ENCODE data around the gene TAF4. TPM values are rescaled to one million over a fixed set of nuclear protein-coding genes. Genes with fewer than 3 reads are reported as not detected.

TAF4 gene
- total and polyA plus RNA-seq, 2 of the 13 experiments (the other 11 are each of a cell fraction or from before 2014, with no cell fraction given), result 5.9 to 12.0 TPM

- Histone ChIP-seq H3K4me3 (replicated peaks in 1 of 3; ENCODE audit: insufficient read depth in 1 of 3, low read depth in 2 of 3, low read length in 3 of 3) (no peak overlapping the region), H3K9ac (ENCODE audit: insufficient read depth, low read depth, low read length) (no peak overlapping the region), H3K4me1 (ENCODE audit: insufficient read depth, low read length) (no peaks in the 10 kb centered on the region), H3K27me3 (ENCODE audit: control insufficient read depth in 1 of 2, insufficient read depth in 2 of 2, low read length in 2 of 2) (peaks cover 29 to 74% of the 10 kb centered on the region in 2 experiments), H3K79me2 (ENCODE audit: insufficient read depth, low read length) (no peaks in the 10 kb centered on the region), H2AFZ (ENCODE audit: low read length) (no peak overlapping the region), H3K36me3 (replicated peaks in 1 of 2; ENCODE audit: control insufficient read depth in 1 of 2, insufficient read depth in 2 of 2, low read length in 2 of 2) (no peaks in the 10 kb centered on the region), H3K4me2 (ENCODE audit: low read depth, low read length) (no peak overlapping the region), H4K20me1 (ENCODE audit: insufficient read depth, low read length) (no peaks in the 10 kb centered on the region; the same call in 1 of the 2 replicates), H3K9me3 (ENCODE audit: low read length) (no peaks in the 10 kb centered on the region), H3K27ac (ENCODE audit: extremely low read length, insufficient read depth, low read length) (no peak overlapping the region)
- FAIRE-seq (no peak), DNase-seq (ENCODE audit: low spot score) (no peak), ATAC-seq (peak; percentile 13; the same call in 1 of the 3 replicates)
- BruUV-seq (replicated peaks), result no TSS peak
- CTCF ChIA-PET (ENCODE audit: low intra/inter-chr PET ratio, low total read pairs), result no interaction called here
- in situ Hi-C loops (cut with HindIII; ENCODE audit: extremely low pct_ligation_motif_present, low pct_unique_long_range_greater_than_20kb), result no loop called here
- WGBS (ENCODE audit: low lambda C conversion rate), result 41% methylated on average over 16 of the region's 16 CpGs
- intact Hi-C loops (cut with micrococcal nuclease; ENCODE audit: unreplicated experiment), result no loop called here
- 0 out of 2 replicates have a peak, but pooled peaks have one; percentile 15 for TF ChIP-seq MYC (CRISPR knock-in tag; IDR thresholded peaks at IDR 0.05; ENCODE audit: borderline replicate concordance)
- TF ChIP-seq KDM5B (CRISPR knock-in tag; IDR thresholded peaks at IDR 0.05; ENCODE audit: borderline replicate concordance), result 0 out of 2 replicates have a peak, but pooled peaks have one; percentile 33
- TF ChIP-seq ZNF354B (CRISPR knock-in tag; IDR thresholded peaks at IDR 0.05), result no peak
- peak; percentile 26 for TF ChIP-seq TAF15 (IDR thresholded peaks at IDR 0.05; ENCODE audit: low read depth, low read length, poor library complexity, severe bottlenecking)
- POLR2A ChIA-PET, result no interaction called here
Measured at GRCh38 chr20:62097881-62098407, 32.3 kb upstream of the TAF4 start.

- Histone ChIP-seq H3K27ac (ENCODE audit: extremely low read length, insufficient read depth, low read length) (no peak overlapping the region), H2AFZ (ENCODE audit: low read length) (no peak overlapping the region), H4K20me1 (ENCODE audit: insufficient read depth, low read length) (no peaks in the 10 kb centered on the region; the same call in 1 of the 2 replicates), H3K9me3 (ENCODE audit: low read length) (no peaks in the 10 kb centered on the region), H3K4me3 (replicated peaks in 1 of 3; ENCODE audit: insufficient read depth in 1 of 3, low read depth in 2 of 3, low read length in 3 of 3) (no peak overlapping the region), H3K9ac (ENCODE audit: insufficient read depth, low read depth, low read length) (no peak overlapping the region), H3K36me3 (replicated peaks in 1 of 2; ENCODE audit: control insufficient read depth in 1 of 2, insufficient read depth in 2 of 2, low read length in 2 of 2) (no peaks in the 10 kb centered on the region), H3K4me2 (ENCODE audit: low read depth, low read length) (no peak overlapping the region), H3K4me1 (ENCODE audit: insufficient read depth, low read length) (no peaks in the 10 kb centered on the region), H3K27me3 (ENCODE audit: control insufficient read depth in 1 of 2, insufficient read depth in 2 of 2, low read length in 2 of 2) (peaks cover 24 to 74% of the 10 kb centered on the region in 2 experiments), H3K79me2 (ENCODE audit: insufficient read depth, low read length) (no peaks in the 10 kb centered on the region)
- no peak for DNase-seq (ENCODE audit: low spot score)
- in situ Hi-C loops (cut with HindIII; ENCODE audit: extremely low pct_ligation_motif_present, low pct_unique_long_range_greater_than_20kb) (no loop called here), intact Hi-C loops (cut with micrococcal nuclease; ENCODE audit: unreplicated experiment) (no loop called here)
- ATAC-seq, result peak; percentile 49
- WGBS (ENCODE audit: low lambda C conversion rate), result 54% methylated on average over 22 of the region's 30 CpGs
- BruUV-seq (replicated peaks), result no TSS peak
- ChIA-PET CTCF (ENCODE audit: low intra/inter-chr PET ratio, low total read pairs) (no interaction called here), POLR2A (no interaction called here)
- no peak for FAIRE-seq
- no peak for TF ChIP-seq GTF3A (CRISPR knock-in tag; conservative IDR thresholded peaks at IDR 0.05)
- no peak for TF ChIP-seq ZNF619 (CRISPR knock-in tag; IDR thresholded peaks at IDR 0.05)
- no peak for TF ChIP-seq ZMYM3 (CRISPR knock-in tag; IDR thresholded peaks at IDR 0.05)
- no peak for TF ChIP-seq THYN1 (CRISPR knock-in tag; IDR thresholded peaks at IDR 0.05; ENCODE audit: borderline replicate concordance, low read depth)
- no peak for TF ChIP-seq ZFP82 (CRISPR knock-in tag; IDR thresholded peaks at IDR 0.05; ENCODE audit: borderline replicate concordance)
- TF ChIP-seq ZNF558 (CRISPR knock-in tag; IDR thresholded peaks at IDR 0.05; ENCODE audit: borderline replicate concordance), result no peak
- TF ChIP-seq ZNF839 (CRISPR knock-in tag; IDR thresholded peaks at IDR 0.05; ENCODE audit: borderline replicate concordance), result no peak
- no peak for TF ChIP-seq ZFP36 (IDR thresholded peaks at IDR 0.05; ENCODE audit: borderline replicate concordance, low read depth, low read length, partially characterized antibody)
- TF ChIP-seq STAG1 (CRISPR knock-in tag; IDR thresholded peaks at IDR 0.05), result peak; percentile 43
- 0 out of 2 replicates have a peak, but pooled peaks have one; percentile 7 for TF ChIP-seq SALL1 (CRISPR knock-in tag; IDR thresholded peaks at IDR 0.05)
- no peak for TF ChIP-seq POLR2A (IDR thresholded peaks at IDR 0.05; ENCODE audit: insufficient read depth in 1 of 2, low read depth in 2 of 2, low read length in 2 of 2)
- TF ChIP-seq TBX3 (IDR thresholded peaks at IDR 0.05; ENCODE audit: borderline replicate concordance), result peak; percentile 20; the same call in 1 of the 2 replicates
- TF ChIP-seq ATF3 (CRISPR knock-in tag; IDR thresholded peaks at IDR 0.05), result no peak
- no peak for TF ChIP-seq ZC3H13 (CRISPR knock-in tag; IDR thresholded peaks at IDR 0.05)
Measured at GRCh38 chr20:62096421-62097380, 31.0 kb upstream of the TAF4 start.

Data from HepG2 (cell line).